Endothelial cell of umbilical vein (primary cell): ENCODE data around the gene HCFC2. TPM values are rescaled to one million over a fixed set of nuclear protein-coding genes. Genes with fewer than 3 reads are reported as not detected.

Source experiments
- BruUV-seq: library from RNA; stranded (reverse); fragments of 400-500 nt; replicated peaks from 2 replicates; lab custom pipeline; 2021; lab: Mats Ljungman, UMichigan
- CTCF ChIA-PET: fragments of 300-600, 350-600 bp; sonication (Branson Sonifier 250); formaldehyde crosslinking; loops from one replicate; lab custom pipeline; 2021; ENCODE audit warnings: antibody characterized with exemption, inconsistent platforms; lab: Charles Lee
- POLR2A ChIA-PET: fragments of 300-600, 350-600 bp; sonication (Branson Sonifier 250); formaldehyde crosslinking; loops from one replicate; lab custom pipeline; 2021; ENCODE audit warnings: antibody characterized with exemption, inconsistent platforms; lab: Charles Lee
- DNase-seq: peaks from one replicate; pipeline ENCODE4 v3.0.0-alpha.2; 2011; ENCODE audit warnings: low read depth, low spot score
- FAIRE-seq: peaks from 2 replicates; lab custom pipeline; 2011; peaks lifted over from hg19 to GRCh38; lab: Jason Lieb, UNC
- H2AFZ ChIP-seq: 2 replicates; pipeline ENCODE4 v1.6.0; 2012; ENCODE audit warnings: low read depth, low read length, control low read depth, inconsistent platforms
- H3K27ac ChIP-seq: 2 replicates; pipeline ENCODE4 v1.5.1; 2011; ENCODE audit warnings: low read depth, mild to moderate bottlenecking, control low read depth, low read length, moderate library complexity; ENCODE audit not compliant: insufficient read depth
- H3K27me3 ChIP-seq, 2 experiments: 2 replicates each; pipeline versions ENCODE4 v1.6.0 to v1.6.1; 2011; ENCODE audit warnings: low read length in 2 of 2, mixed read lengths in 1 of 2; ENCODE audit not compliant: control insufficient read depth in 2 of 2, insufficient read depth in 2 of 2
- H3K36me3 ChIP-seq, 2 experiments: 2 replicates in 1 of 2; 3 replicates in 1 of 2; pipeline ENCODE4 v1.5.1; 2011; ENCODE audit warnings: low read length in 2 of 2, mild to moderate bottlenecking in 1 of 2, moderate library complexity in 1 of 2; ENCODE audit not compliant: control insufficient read depth in 2 of 2, insufficient read depth in 2 of 2; ENCODE audit errors: extremely low read depth in 1 of 2
- H3K4me1 ChIP-seq: 3 replicates; pipeline ENCODE4 v1.5.1; 2011; ENCODE audit warnings: mild to moderate bottlenecking, low read length; ENCODE audit not compliant: control insufficient read depth, insufficient read depth; ENCODE audit errors: extremely low read depth
- H3K4me2 ChIP-seq: 2 replicates; pipeline ENCODE4 v1.6.1; 2011; ENCODE audit warnings: low read length, control low read depth, mixed read lengths; ENCODE audit not compliant: insufficient read depth
- H3K4me3 ChIP-seq, 3 experiments: fragments of 200-600 bp in 1 of 3; sonication (generic), shearing (Covaris generic) in 1 of 3; replicated peaks in 1 of 3; 2 replicates each; pipeline ENCODE4 v1.5.1; 2011 to 2016; ENCODE audit warnings: control low read depth in 3 of 3, low read length in 3 of 3, mild to moderate bottlenecking in 2 of 3, inconsistent platforms in 1 of 3, low read depth in 1 of 3, moderate library complexity in 1 of 3; ENCODE audit not compliant: insufficient read depth in 1 of 3
- H3K79me2 ChIP-seq: 2 replicates; pipeline ENCODE4 v1.6.0; 2012; ENCODE audit warnings: low read length, inconsistent platforms; ENCODE audit not compliant: control insufficient read depth, insufficient read depth
- H3K9ac ChIP-seq: replicated peaks from 2 replicates; pipeline ENCODE3; 2011; ENCODE audit warnings: low read length, control low read depth; ENCODE audit not compliant: insufficient read depth; ENCODE audit errors: extremely low read depth
- H3K9me1 ChIP-seq: replicated peaks from 3 replicates; pipeline ENCODE4 v1.6.0; 2011; ENCODE audit warnings: mild to moderate bottlenecking, low read length; ENCODE audit not compliant: control insufficient read depth, insufficient read depth; ENCODE audit errors: extremely low read depth
- H3K9me3 ChIP-seq: replicated peaks from 2 replicates; pipeline ENCODE4 v1.5.1; 2012; ENCODE audit warnings: low read length, inconsistent platforms; ENCODE audit not compliant: control insufficient read depth, insufficient read depth
- H4K20me1 ChIP-seq: replicated peaks from 2 replicates; pipeline ENCODE3; 2011; ENCODE audit warnings: mild to moderate bottlenecking, low read length; ENCODE audit not compliant: control insufficient read depth, insufficient read depth; ENCODE audit errors: extremely low read depth
- CTCF ChIP-seq, 2 donors: IDR thresholded peaks; 1 replicate in 1 of 2; 2 replicates in 1 of 2; pipeline ENCODE4 v1.5.1; 2011; ENCODE audit warnings: low read length in 2 of 2, mild to moderate bottlenecking in 2 of 2, moderate library complexity in 2 of 2, control low read depth in 1 of 2, inconsistent platforms in 1 of 2, low read depth in 1 of 2; ENCODE audit not compliant: insufficient read depth in 1 of 2; ENCODE audit errors: extremely low read depth in 1 of 2
- EZH2 ChIP-seq: IDR thresholded peaks from 2 replicates; pipeline ENCODE4 v1.6.1; 2012; ENCODE audit warnings: borderline replicate concordance, low read depth, mild to moderate bottlenecking, moderate library complexity, low read length, inconsistent platforms; ENCODE audit not compliant: severe bottlenecking
- FOS ChIP-seq: IDR thresholded peaks from 2 replicates; pipeline ENCODE4 v1.6.1; 2011; ENCODE audit warnings: mild to moderate bottlenecking, low read length, moderate library complexity, borderline replicate concordance; ENCODE audit not compliant: insufficient read depth
- GATA2 ChIP-seq: IDR thresholded peaks from 2 replicates; pipeline ENCODE4 v1.7.0; 2011; ENCODE audit warnings: low read depth, mild to moderate bottlenecking, moderate library complexity, mixed read lengths, low read length; ENCODE audit not compliant: insufficient read length, insufficient read depth
- JUN ChIP-seq: IDR thresholded peaks from 2 replicates; pipeline ENCODE4 v1.6.1; 2011; ENCODE audit warnings: borderline replicate concordance, low read depth; ENCODE audit not compliant: insufficient read length, insufficient read depth
- MAX ChIP-seq: IDR thresholded peaks from 2 replicates; pipeline ENCODE4 v1.6.1; 2011; ENCODE audit not compliant: insufficient read depth, insufficient read length
- MYC ChIP-seq: IDR thresholded peaks from one replicate; pipeline ENCODE4 v1.6.1; 2011; ENCODE audit warnings: mild to moderate bottlenecking, low read depth, low read length
- POLR2A ChIP-seq: IDR thresholded peaks from 2 replicates; pipeline ENCODE4 v1.6.1; 2012; ENCODE audit warnings: low read depth, mild to moderate bottlenecking, control low read depth, low read length
- POLR2AphosphoS5 ChIP-seq: IDR thresholded peaks from 2 replicates; pipeline ENCODE4 v1.6.1; 2012; ENCODE audit warnings: low read depth, mild to moderate bottlenecking, control low read depth, low read length, moderate library complexity; ENCODE audit not compliant: insufficient read depth
- dilution Hi-C: fragments of 300-500 bp; cut with MboI; formaldehyde crosslinking; loops from one replicate; pipeline ENCODE4 v1.15.0; 2019; ENCODE audit warnings: low sequenced_read_pairs; ENCODE audit not compliant: extremely low pct_ligation_motif_present
- intact Hi-C: fragments of 100-400 bp; cut with micrococcal nuclease; formaldehyde crosslinking; loops from one replicate; pipeline ENCODE4 v1.10.0; 2022
- polyA plus RNA-seq, 4 experiments: library from polyadenylated mRNA; depleted of rRNA in 3 of 4; stranded (reverse) in 3 of 4; unstranded in 1 of 4; fragments of >200 nt; gene quantifications; 2 replicates each; pipeline versions ENCODE4 v1.2.1 to v1.2.3, GENCODE V29; 2011 to 2012; ENCODE audit warnings: missing spikeins in 1 of 4
- total RNA-seq: library from RNA; stranded (reverse); gene quantifications from 2 replicates; pipeline ENCODE4 v1.2.3, GENCODE V29; 2021

Gene HCFC2
- total and polyA plus RNA-seq, 2 donors (not counting 3 experiments of a cell fraction or from before 2014, with no cell fraction given) = 6.0 to 15.6 TPM

GRCh38 chr12:104049903-104050356 lies 14.4 kb upstream of the HCFC2 start, which contains the start of gene GLT8D2:
Gene GLT8D2, minus strand, starts transcription at chr12:104050187. Its CDS starts 30,539 bp downstream, at chr12:104019648.
- CTCF ChIA-PET = interaction anchor here (1.2 to 2.5 kb wide), 4 partner anchors 7 to 59 kb away, joined by 4 to 7 read pairs (median 4); no protein-coding TSS in a partner anchor
- FAIRE-seq = peak; percentile 70
- no peaks in the 10 kb centered on the region for H3K9me1 ChIP-seq
- BruUV-seq = no TSS peak
- peak within 1 kb of the TSS; percentile 16 to 64 (median 40) for H3K4me3 ChIP-seq
- peaks cover 15 to 22% of the 10 kb centered on the region in 2 experiments for H3K27me3 ChIP-seq
- no peaks in the 10 kb centered on the region for H3K36me3 ChIP-seq
- H3K9ac ChIP-seq = peak within 1 kb of the TSS; percentile 24
- TF ChIP-seq FOS = no peak
- TF ChIP-seq JUN = no peak
- TF ChIP-seq POLR2AphosphoS5 = no peak
- TF ChIP-seq MYC = no peak
- TF ChIP-seq GATA2 = no peak
- no peak for TF ChIP-seq EZH2
- no peak for TF ChIP-seq CTCF (IDR thresholded peaks at IDR 0.05; ENCODE audit: extremely low read depth in 1 of 2, insufficient read depth in 1 of 2, low read depth in 1 of 2, low read length in 2 of 2)
- no peak for TF ChIP-seq POLR2A
- no peak for TF ChIP-seq MAX
- H3K79me2 ChIP-seq = no peaks in the 10 kb centered on the region
- peak within 1 kb of the TSS; percentile 75 for H3K4me2 ChIP-seq
- POLR2A ChIA-PET = no interaction called here
- peak within 1 kb of the TSS; percentile 92 for H2AFZ ChIP-seq
- peak; percentile 43 for DNase-seq
- H3K27ac ChIP-seq = no peak within 1 kb of the TSS
- dilution Hi-C loops = no loop called here
- no peaks in the 10 kb centered on the region for H4K20me1 ChIP-seq
- H3K9me3 ChIP-seq = no peaks in the 10 kb centered on the region
- peaks cover 11% of the 10 kb centered on the region for H3K4me1 ChIP-seq
- intact Hi-C loops = loop anchor here (1.0 kb wide), 1 partner anchor 11 kb away; no protein-coding TSS in a partner anchor
